ENCODE results near the gene IL36A.

The IL36A gene

GRCh38 chr2:113007250-113007649, 2.0 kb downstream of the IL36A start:
- no peak for DNase-seq (ENCODE audit: low read depth, low spot score)

- no peak for DNase-seq (ENCODE audit: low read depth, low spot score)
These were observed 4.4 kb downstream of the IL36A start for GRCh38 chr2:113009622-113010021.

- DNase-seq (ENCODE audit: low read depth, low spot score), result no peak
These were observed 4.8 kb downstream of the IL36A start for GRCh38 chr2:113010088-113010487.

GRCh38 chr2:113011108-113011507, 5.8 kb downstream of the IL36A start:
- no peak for DNase-seq (ENCODE audit: low read depth, low spot score)

- peak; percentile 5 for DNase-seq (ENCODE audit: low read depth, low spot score)
These were observed 7.4 kb downstream of the IL36A start for GRCh38 chr2:113012436-113013335.

GRCh38 chr2:113013336-113013661, 8.0 kb downstream of the IL36A start:
- no peak for DNase-seq (ENCODE audit: low read depth, low spot score)

- no peak for DNase-seq (ENCODE audit: low read depth, low spot score)
These were observed 8.8 kb downstream of the IL36A start for GRCh38 chr2:113014067-113014466.

GRCh38 chr2:113015042-113015441, 9.8 kb downstream of the IL36A start:
- DNase-seq (ENCODE audit: low read depth, low spot score), result no peak

- DNase-seq (ENCODE audit: low read depth, low spot score), result no peak
These were observed 10.4 kb downstream of the IL36A start for GRCh38 chr2:113015655-113016054.

GRCh38 chr2:113018509-113018908, 13.2 kb downstream of the IL36A start:
- DNase-seq (ENCODE audit: low read depth, low spot score), result no peak

- DNase-seq (ENCODE audit: low read depth, low spot score), result no peak
These were observed 16.1 kb downstream of the IL36A start for GRCh38 chr2:113021312-113021711.

GRCh38 chr2:113024764-113025163, 19.5 kb downstream of the IL36A start:
- DNase-seq (ENCODE audit: low read depth, low spot score), result no peak

GRCh38 chr2:113025737-113026136, 20.5 kb downstream of the IL36A start:
- DNase-seq (ENCODE audit: low read depth, low spot score), result no peak

- DNase-seq (ENCODE audit: low read depth, low spot score), result no peak
These were observed 22.4 kb downstream of the IL36A start for GRCh38 chr2:113027691-113028090.

GRCh38 chr2:113028112-113028511, 22.9 kb downstream of the IL36A start:
- no peak for DNase-seq (ENCODE audit: low read depth, low spot score)

GRCh38 chr2:113032737-113033136, 27.5 kb downstream of the IL36A start:
- no peak for DNase-seq (ENCODE audit: low read depth, low spot score)

GRCh38 chr2:113034016-113034415, 28.8 kb downstream of the IL36A start:
- DNase-seq (ENCODE audit: low read depth, low spot score), result no peak

GRCh38 chr2:113036763-113037162, 31.5 kb downstream of the IL36A start:
- no peak for DNase-seq (ENCODE audit: low read depth, low spot score)

GRCh38 chr2:113038291-113038690, 33.0 kb downstream of the IL36A start:
- DNase-seq (ENCODE audit: low read depth, low spot score), result no peak

- DNase-seq (ENCODE audit: low read depth, low spot score), result no peak
These were observed 33.9 kb downstream of the IL36A start for GRCh38 chr2:113039158-113039557.

- no peak for DNase-seq (ENCODE audit: low read depth, low spot score)
These were observed 34.5 kb downstream of the IL36A start for GRCh38 chr2:113039719-113040118.

- no peak for DNase-seq (ENCODE audit: low read depth, low spot score)
These were observed 36.6 kb downstream of the IL36A start for GRCh38 chr2:113041871-113042270.

- DNase-seq (ENCODE audit: low read depth, low spot score), result no peak
These were observed 41.2 kb downstream of the IL36A start for GRCh38 chr2:113046465-113046864.

All from astrocyte of the hippocampus (primary cell).